ENCODE measurements around the gene IGLL1. TPM values are rescaled to one million over a fixed set of nuclear protein-coding genes. Genes with fewer than 3 reads are reported as not detected.

IGLL1 gene
- total and polyA plus RNA-seq, 4 donors: 17.4 TPM; not detected in 3

DNA sequence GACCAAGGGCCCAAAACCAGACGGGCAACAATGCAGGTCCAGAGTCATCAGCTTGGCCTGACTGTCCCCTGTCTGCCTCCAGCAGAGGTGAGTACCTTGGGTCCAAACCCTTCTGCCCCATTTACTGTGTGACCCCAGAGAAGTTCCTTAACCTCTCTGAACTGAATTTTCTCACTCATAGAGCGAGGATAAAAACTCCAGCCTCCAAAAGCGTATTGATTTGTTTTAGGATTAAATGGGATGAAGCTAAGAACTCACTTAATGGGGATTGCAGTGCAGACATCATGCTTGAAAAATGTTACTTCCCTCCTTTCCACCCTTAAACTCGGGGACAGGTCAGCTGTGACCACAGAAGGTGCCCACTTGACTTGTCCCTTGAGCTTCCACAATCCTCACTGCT, 22.6 kb downstream of the IGLL1 start (continued):
- TF ChIP-seq, protein P1, sequence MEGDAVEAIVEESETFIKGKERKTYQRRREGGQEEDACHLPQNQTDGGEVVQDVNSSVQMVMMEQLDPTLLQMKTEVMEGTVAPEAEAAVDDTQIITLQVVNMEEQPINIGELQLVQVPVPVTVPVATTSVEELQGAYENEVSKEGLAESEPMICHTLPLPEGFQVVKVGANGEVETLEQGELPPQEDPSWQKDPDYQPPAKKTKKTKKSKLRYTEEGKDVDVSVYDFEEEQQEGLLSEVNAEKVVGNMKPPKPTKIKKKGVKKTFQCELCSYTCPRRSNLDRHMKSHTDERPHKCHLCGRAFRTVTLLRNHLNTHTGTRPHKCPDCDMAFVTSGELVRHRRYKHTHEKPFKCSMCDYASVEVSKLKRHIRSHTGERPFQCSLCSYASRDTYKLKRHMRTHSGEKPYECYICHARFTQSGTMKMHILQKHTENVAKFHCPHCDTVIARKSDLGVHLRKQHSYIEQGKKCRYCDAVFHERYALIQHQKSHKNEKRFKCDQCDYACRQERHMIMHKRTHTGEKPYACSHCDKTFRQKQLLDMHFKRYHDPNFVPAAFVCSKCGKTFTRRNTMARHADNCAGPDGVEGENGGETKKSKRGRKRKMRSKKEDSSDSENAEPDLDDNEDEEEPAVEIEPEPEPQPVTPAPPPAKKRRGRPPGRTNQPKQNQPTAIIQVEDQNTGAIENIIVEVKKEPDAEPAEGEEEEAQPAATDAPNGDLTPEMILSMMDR (IDR thresholded peaks at IDR 0.05; ENCODE audit: low read depth, low read length, missing input control): no peak
- TF ChIP-seq, protein P2, sequence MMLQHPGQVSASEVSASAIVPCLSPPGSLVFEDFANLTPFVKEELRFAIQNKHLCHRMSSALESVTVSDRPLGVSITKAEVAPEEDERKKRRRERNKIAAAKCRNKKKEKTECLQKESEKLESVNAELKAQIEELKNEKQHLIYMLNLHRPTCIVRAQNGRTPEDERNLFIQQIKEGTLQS (IDR thresholded peaks at IDR 0.05): no peak

DNA sequence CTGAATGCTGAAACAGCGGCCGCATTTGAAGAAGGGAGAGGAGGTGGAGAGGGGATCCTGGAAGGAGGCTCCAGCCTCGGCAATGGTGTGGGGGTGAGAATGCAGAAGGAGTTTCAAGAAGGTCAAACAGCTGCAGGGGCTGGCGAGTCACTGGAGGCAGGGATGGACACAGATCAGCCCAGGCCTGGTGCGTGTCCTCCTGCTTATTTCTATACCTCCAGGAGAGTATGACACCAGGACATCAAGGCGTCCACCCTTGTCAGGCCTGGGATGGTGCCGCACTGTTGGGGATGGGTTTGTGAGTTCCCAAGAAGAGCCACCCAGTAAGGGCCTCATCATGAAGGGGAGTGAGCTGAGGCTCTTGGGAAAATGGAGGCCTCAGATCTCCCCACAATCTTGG, 23.1 kb downstream of the IGLL1 start:
- H3K9me3 ChIP-seq (ENCODE audit: control insufficient read depth in 4 of 4, low read length in 3 of 4): no peaks in the 10 kb centered on the region
- H3K27ac ChIP-seq (ENCODE audit: low read depth in 1 of 2, low read length in 2 of 2): no peak overlapping the region
- H3K27me3 ChIP-seq (ENCODE audit: control insufficient read depth in 4 of 4, insufficient read depth in 4 of 4, low read length in 3 of 4): peaks cover 0 to 3% (median 0%) of the 10 kb centered on the region in 4 donors
- H3K4me1 ChIP-seq (ENCODE audit: control insufficient read depth in 4 of 4, insufficient read depth in 4 of 4, low read length in 3 of 4): no peaks in the 10 kb centered on the region
- H3K4me3 ChIP-seq (ENCODE audit: low read depth in 1 of 3, low read length in 3 of 3): no peak overlapping the region
- no peaks in the 10 kb centered on the region for H3K36me3 ChIP-seq (ENCODE audit: control insufficient read depth in 4 of 4, insufficient read depth in 3 of 4, low read depth in 1 of 4, low read length in 3 of 4)
- WGBS: 91% methylated on average over 7 of the region's 7 CpGs
- TF ChIP-seq FOXA2 (IDR thresholded peaks at IDR 0.05) (no peak), RAD21 (IDR thresholded peaks at IDR 0.05) (no peak), FOXA1 (IDR thresholded peaks at IDR 0.05) (no peak), NR2F2 (IDR thresholded peaks at IDR 0.05) (no peak)
- TF ChIP-seq, protein P3, sequence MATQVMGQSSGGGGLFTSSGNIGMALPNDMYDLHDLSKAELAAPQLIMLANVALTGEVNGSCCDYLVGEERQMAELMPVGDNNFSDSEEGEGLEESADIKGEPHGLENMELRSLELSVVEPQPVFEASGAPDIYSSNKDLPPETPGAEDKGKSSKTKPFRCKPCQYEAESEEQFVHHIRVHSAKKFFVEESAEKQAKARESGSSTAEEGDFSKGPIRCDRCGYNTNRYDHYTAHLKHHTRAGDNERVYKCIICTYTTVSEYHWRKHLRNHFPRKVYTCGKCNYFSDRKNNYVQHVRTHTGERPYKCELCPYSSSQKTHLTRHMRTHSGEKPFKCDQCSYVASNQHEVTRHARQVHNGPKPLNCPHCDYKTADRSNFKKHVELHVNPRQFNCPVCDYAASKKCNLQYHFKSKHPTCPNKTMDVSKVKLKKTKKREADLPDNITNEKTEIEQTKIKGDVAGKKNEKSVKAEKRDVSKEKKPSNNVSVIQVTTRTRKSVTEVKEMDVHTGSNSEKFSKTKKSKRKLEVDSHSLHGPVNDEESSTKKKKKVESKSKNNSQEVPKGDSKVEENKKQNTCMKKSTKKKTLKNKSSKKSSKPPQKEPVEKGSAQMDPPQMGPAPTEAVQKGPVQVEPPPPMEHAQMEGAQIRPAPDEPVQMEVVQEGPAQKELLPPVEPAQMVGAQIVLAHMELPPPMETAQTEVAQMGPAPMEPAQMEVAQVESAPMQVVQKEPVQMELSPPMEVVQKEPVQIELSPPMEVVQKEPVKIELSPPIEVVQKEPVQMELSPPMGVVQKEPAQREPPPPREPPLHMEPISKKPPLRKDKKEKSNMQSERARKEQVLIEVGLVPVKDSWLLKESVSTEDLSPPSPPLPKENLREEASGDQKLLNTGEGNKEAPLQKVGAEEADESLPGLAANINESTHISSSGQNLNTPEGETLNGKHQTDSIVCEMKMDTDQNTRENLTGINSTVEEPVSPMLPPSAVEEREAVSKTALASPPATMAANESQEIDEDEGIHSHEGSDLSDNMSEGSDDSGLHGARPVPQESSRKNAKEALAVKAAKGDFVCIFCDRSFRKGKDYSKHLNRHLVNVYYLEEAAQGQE (IDR thresholded peaks at IDR 0.05): no peak
- TF ChIP-seq, protein P2 (IDR thresholded peaks at IDR 0.05): no peak
- no peak for DNase-seq (ENCODE audit: low spot score)
- H3K9ac ChIP-seq (ENCODE audit: low read depth in 1 of 2, low read length in 2 of 2): no peak overlapping the region

DNA sequence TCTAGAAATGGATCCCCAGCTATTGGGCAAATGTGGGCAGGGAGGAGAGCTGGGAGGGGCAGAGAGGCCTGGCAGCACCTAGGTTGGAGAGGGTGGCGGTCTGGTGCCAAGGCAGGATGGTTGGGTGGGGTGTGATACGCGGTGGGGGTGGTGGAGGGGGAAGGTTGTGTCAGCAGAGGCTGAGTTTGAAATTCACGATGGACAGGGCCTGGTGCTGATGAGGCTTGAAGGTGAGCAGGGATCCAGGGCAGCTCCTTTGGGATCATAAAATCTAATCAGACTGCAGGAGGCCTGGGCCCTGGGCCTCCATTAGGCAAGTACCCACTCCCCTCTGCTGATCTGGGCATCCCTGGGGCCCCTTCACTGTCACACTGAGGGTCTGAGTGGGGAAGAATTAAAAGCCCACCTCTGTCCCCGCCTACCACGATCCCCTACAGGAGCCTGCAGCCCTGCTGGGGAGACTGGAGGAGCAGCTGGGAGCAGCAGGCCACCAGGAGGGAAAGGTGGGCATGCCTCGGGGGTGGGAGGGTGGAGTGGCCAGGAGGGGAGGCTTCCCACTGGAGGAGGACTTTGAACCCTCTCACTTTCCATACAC, 24.0 kb downstream of the IGLL1 start:
- Histone ChIP-seq H3K9ac (ENCODE audit: low read depth in 1 of 2, low read length in 2 of 2) (no peak overlapping the region), H3K36me3 (ENCODE audit: control insufficient read depth in 4 of 4, insufficient read depth in 3 of 4, low read depth in 1 of 4, low read length in 3 of 4) (no peaks in the 10 kb centered on the region), H3K4me1 (ENCODE audit: control insufficient read depth in 4 of 4, insufficient read depth in 4 of 4, low read length in 3 of 4) (no peaks in the 10 kb centered on the region), H3K27ac (ENCODE audit: low read depth in 1 of 2, low read length in 2 of 2) (no peak overlapping the region), H3K4me3 (ENCODE audit: low read depth in 1 of 3, low read length in 3 of 3) (no peak overlapping the region), H3K27me3 (ENCODE audit: control insufficient read depth in 4 of 4, insufficient read depth in 4 of 4, low read length in 3 of 4) (peaks cover 0 to 3% (median 0%) of the 10 kb centered on the region in 4 donors), H3K9me3 (ENCODE audit: control insufficient read depth in 4 of 4, low read length in 3 of 4) (no peaks in the 10 kb centered on the region)
- DNase-seq (ENCODE audit: low spot score): no peak
- TF ChIP-seq NR2F2 (IDR thresholded peaks at IDR 0.05) (no peak), SP1 (IDR thresholded peaks at IDR 0.05) (no peak), FOXA2 (IDR thresholded peaks at IDR 0.05) (no peak), GABPA (IDR thresholded peaks at IDR 0.05 in 1 of 2, conservative IDR thresholded peaks at IDR 0.05 in 1 of 2) (no peak)
- 72% methylated on average over 7 of the region's 7 CpGs for WGBS

Data from liver (tissue), 9 donors.